Fibroblast of lung (primary cell): ENCODE results near the gene PRDM16. TPM values are rescaled to one million over a fixed set of nuclear protein-coding genes. Genes with fewer than 3 reads are reported as not detected.

Experiments
- DNase-seq, 2 donors: peaks; one replicate each; pipeline versions ENCODE4 v3.0.0 to v3.0.0-alpha.2; 2010; ENCODE audit warnings: low read depth in 2 of 2
- H2AFZ ChIP-seq: 2 replicates; pipeline ENCODE4 v1.5.1; 2012; ENCODE audit warnings: low read length, control low read depth, inconsistent platforms
- H3K27ac ChIP-seq: 2 replicates; pipeline ENCODE4 v1.5.1; 2011; ENCODE audit warnings: low read length, control low read depth; ENCODE audit not compliant: insufficient read depth
- H3K27me3 ChIP-seq: 2 replicates; pipeline ENCODE4 v1.5.1; 2011; ENCODE audit warnings: mild to moderate bottlenecking, low read length; ENCODE audit not compliant: control insufficient read depth, insufficient read depth
- H3K36me3 ChIP-seq: 2 replicates; pipeline ENCODE4 v1.5.1; 2011; ENCODE audit warnings: low read length; ENCODE audit not compliant: control insufficient read depth, insufficient read depth
- H3K4me1 ChIP-seq: 2 replicates; pipeline ENCODE4 v1.5.1; 2011; ENCODE audit warnings: low read length; ENCODE audit not compliant: control insufficient read depth, insufficient read depth; ENCODE audit errors: extremely low read depth
- H3K4me2 ChIP-seq: 2 replicates; pipeline ENCODE4 v1.5.1; 2011; ENCODE audit warnings: low read length, control low read depth; ENCODE audit not compliant: insufficient read depth; ENCODE audit errors: extremely low read depth
- H3K4me3 ChIP-seq, 4 experiments: fragments of 200-600 bp in 1 of 4; sonication (generic) in 1 of 4; replicated peaks in 1 of 4; 2 replicates each; pipeline ENCODE4 v1.5.1; 2011 to 2016; ENCODE audit warnings: low read length in 4 of 4, low read depth in 3 of 4, mild to moderate bottlenecking in 3 of 4, control low read depth in 2 of 4, inconsistent platforms in 1 of 4, mixed read lengths in 1 of 4; ENCODE audit not compliant: insufficient read depth in 1 of 4; ENCODE audit errors: control extremely low read depth in 1 of 4
- H3K79me2 ChIP-seq: 2 replicates; pipeline ENCODE4 v1.5.1; 2012; ENCODE audit warnings: mild to moderate bottlenecking, low read length, inconsistent platforms; ENCODE audit not compliant: control insufficient read depth, insufficient read depth
- H3K9ac ChIP-seq: 2 replicates; pipeline ENCODE4 v1.5.1; 2011; ENCODE audit warnings: mild to moderate bottlenecking, low read length, control low read depth; ENCODE audit not compliant: insufficient read depth
- H3K9me3 ChIP-seq: 2 replicates; pipeline ENCODE4 v1.5.1; 2012; ENCODE audit warnings: low read depth, low read length; ENCODE audit not compliant: control insufficient read depth, insufficient read depth
- H4K20me1 ChIP-seq: 2 replicates; pipeline ENCODE4 v1.5.1; 2011; ENCODE audit warnings: low read length; ENCODE audit not compliant: control insufficient read depth, insufficient read depth; ENCODE audit errors: extremely low read depth
- CTCF ChIP-seq, 2 donors: IDR thresholded peaks in 1 of 2; conservative IDR thresholded peaks in 1 of 2; 1 replicate in 1 of 2; 2 replicates in 1 of 2; pipeline ENCODE4 v1.5.1; 2011 to 2012; ENCODE audit warnings: low read length in 2 of 2, control low read depth in 1 of 2, inconsistent platforms in 1 of 2, low read depth in 1 of 2, mild to moderate bottlenecking in 1 of 2
- EZH2 ChIP-seq: IDR thresholded peaks from 2 replicates; pipeline ENCODE4 v1.5.1; 2012; ENCODE audit warnings: low read length, control low read depth, mild to moderate bottlenecking; ENCODE audit errors: missing control alignments
- polyA plus RNA-seq, 2 donors: library from polyadenylated mRNA; depleted of rRNA in 1 of 2; stranded (reverse) in 1 of 2; unstranded in 1 of 2; fragments of >200 nt; gene quantifications; 2 replicates each; pipeline ENCODE4 v1.2.1, GENCODE V29; 2011 to 2012; ENCODE audit warnings: missing spikeins in 1 of 2
- total RNA-seq: library from RNA; depleted of rRNA; stranded (reverse); fragments of >200 nt; gene quantifications from 2 replicates; pipeline ENCODE4 v1.2.1, GENCODE V29; 2014

PRDM16 gene
- total and polyA plus RNA-seq, 2 donors (not counting 1 experiment from before 2014, with no cell fraction given): 0.30 to 1.8 TPM

- Histone ChIP-seq H3K27ac (no peak overlapping the region), H3K9ac (no peak overlapping the region), H4K20me1 (no peaks in the 10 kb centered on the region), H3K79me2 (no peaks in the 10 kb centered on the region), H2AFZ (no peak overlapping the region), H3K4me2 (no peak overlapping the region), H3K36me3 (no peaks in the 10 kb centered on the region), H3K4me1 (no peaks in the 10 kb centered on the region), H3K27me3 (peaks cover 4% of the 10 kb centered on the region), H3K4me3 (no peak overlapping the region), H3K9me3 (no peaks in the 10 kb centered on the region)
- TF ChIP-seq CTCF (conservative IDR thresholded peaks at IDR 0.05 in 1 of 2, IDR thresholded peaks at IDR 0.05 in 1 of 2; ENCODE audit: low read depth in 1 of 2, low read length in 2 of 2): no peak
- no peak for TF ChIP-seq EZH2
- DNase-seq: no peak
Observed at GRCh38 chr1:3444298-3444697, 375.3 kb downstream of the PRDM16 start.

GRCh38 chr1:3444736-3445135 is 375.7 kb downstream of the PRDM16 start:
- Histone ChIP-seq H3K9ac (no peak overlapping the region), H3K79me2 (no peaks in the 10 kb centered on the region), H3K4me2 (no peak overlapping the region), H4K20me1 (no peaks in the 10 kb centered on the region), H2AFZ (no peak overlapping the region), H3K27ac (no peak overlapping the region), H3K27me3 (peaks cover 4% of the 10 kb centered on the region), H3K36me3 (no peaks in the 10 kb centered on the region), H3K9me3 (no peaks in the 10 kb centered on the region), H3K4me1 (no peaks in the 10 kb centered on the region), H3K4me3 (no peak overlapping the region)
- no peak for DNase-seq
- no peak for TF ChIP-seq EZH2
- TF ChIP-seq CTCF (conservative IDR thresholded peaks at IDR 0.05 in 1 of 2, IDR thresholded peaks at IDR 0.05 in 1 of 2; ENCODE audit: low read depth in 1 of 2, low read length in 2 of 2): no peak

- Histone ChIP-seq H3K27me3 (no peaks in the 10 kb centered on the region), H4K20me1 (no peaks in the 10 kb centered on the region), H3K79me2 (no peaks in the 10 kb centered on the region), H3K9ac (no peak overlapping the region), H3K4me1 (no peaks in the 10 kb centered on the region), H2AFZ (no peak overlapping the region), H3K27ac (no peak overlapping the region), H3K9me3 (no peaks in the 10 kb centered on the region), H3K36me3 (no peaks in the 10 kb centered on the region), H3K4me2 (no peak overlapping the region), H3K4me3 (no peak overlapping the region)
- DNase-seq: no peak
- TF ChIP-seq CTCF (conservative IDR thresholded peaks at IDR 0.05 in 1 of 2, IDR thresholded peaks at IDR 0.05 in 1 of 2; ENCODE audit: low read depth in 1 of 2, low read length in 2 of 2): no peak
- TF ChIP-seq EZH2: no peak
Observed at GRCh38 chr1:3450202-3450863, 381.3 kb downstream of the PRDM16 start.
